ENCODE measurements around the gene BBOF1. TPM values are rescaled to one million over a fixed set of nuclear protein-coding genes. Genes with fewer than 3 reads are reported as not detected.
A peak's percentile ranks its signal among the peaks of the same experiment; 100 is the strongest.

BBOF1 gene
- total RNA-seq, 3 donors from 2014 or later (not counting 1 experiment from before 2014, with no cell fraction given) = 3.1 to 3.6 (median 3.2) TPM

DNA sequence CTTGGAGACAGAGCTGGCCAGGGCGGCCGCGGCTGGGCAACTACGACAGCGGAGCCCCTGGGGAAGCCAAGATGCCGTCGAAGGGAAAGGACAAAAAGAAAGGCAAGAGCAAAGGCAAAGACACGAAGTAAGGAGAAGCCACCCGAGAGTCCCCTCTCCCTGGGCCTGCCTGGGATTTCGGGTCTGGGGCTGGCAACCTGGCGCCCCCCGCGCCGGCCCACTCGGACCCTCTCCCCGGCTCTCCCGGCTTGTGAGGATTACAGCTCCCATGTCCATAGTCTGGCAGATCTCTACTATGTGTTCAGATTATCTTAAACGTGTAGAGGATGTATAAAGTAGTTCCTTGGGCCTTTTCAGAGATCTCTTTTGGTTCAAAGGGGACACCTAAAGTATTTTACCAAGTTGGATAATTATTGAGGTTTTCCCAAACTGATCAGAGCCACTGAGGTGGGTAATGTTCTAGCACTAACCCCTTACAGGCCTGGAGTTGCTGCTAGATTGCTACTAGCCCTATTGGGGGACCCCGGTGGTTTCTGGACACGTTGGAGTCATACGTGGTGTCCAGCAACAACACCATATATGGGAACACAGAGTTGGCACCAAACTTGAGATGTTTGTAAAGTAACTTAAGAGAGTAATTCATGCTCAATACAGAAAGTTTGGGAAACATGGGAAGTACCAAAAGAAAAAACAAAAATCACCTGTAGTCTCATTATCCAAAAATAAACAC is 424 bp downstream of the BBOF1 start:
- no peaks in the 10 kb centered on the region for H3K27me3 Mint-ChIP-seq (ENCODE audit: low read depth in 2 of 2)
- TF ChIP-seq, protein P1, sequence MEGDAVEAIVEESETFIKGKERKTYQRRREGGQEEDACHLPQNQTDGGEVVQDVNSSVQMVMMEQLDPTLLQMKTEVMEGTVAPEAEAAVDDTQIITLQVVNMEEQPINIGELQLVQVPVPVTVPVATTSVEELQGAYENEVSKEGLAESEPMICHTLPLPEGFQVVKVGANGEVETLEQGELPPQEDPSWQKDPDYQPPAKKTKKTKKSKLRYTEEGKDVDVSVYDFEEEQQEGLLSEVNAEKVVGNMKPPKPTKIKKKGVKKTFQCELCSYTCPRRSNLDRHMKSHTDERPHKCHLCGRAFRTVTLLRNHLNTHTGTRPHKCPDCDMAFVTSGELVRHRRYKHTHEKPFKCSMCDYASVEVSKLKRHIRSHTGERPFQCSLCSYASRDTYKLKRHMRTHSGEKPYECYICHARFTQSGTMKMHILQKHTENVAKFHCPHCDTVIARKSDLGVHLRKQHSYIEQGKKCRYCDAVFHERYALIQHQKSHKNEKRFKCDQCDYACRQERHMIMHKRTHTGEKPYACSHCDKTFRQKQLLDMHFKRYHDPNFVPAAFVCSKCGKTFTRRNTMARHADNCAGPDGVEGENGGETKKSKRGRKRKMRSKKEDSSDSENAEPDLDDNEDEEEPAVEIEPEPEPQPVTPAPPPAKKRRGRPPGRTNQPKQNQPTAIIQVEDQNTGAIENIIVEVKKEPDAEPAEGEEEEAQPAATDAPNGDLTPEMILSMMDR (IDR thresholded peaks at IDR 0.05) = no peak

DNA sequence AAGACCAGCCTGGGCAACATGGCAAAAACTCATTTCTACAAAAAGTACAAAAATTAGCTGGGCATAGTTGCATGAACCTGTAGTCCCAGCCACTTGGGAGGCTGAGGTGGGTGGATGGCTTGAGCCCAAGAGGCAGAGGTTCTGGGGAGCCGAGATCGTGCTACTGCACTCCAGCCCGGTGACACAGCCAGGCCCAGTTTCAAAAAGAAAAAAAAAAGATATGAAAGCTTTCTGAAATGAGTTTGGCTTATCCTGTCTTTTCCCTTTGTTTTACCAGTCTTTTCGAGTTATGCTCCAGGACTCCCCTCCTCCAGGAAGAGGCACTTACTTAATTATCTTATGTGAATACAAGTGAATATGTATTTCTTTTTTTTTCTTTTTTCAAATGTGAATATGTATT is 3.2 kb downstream of the BBOF1 start:
- ATAC-seq = no peak
- H3K4me1 Mint-ChIP-seq = peaks cover 18 to 20% of the 10 kb centered on the region in 2 donors
- H3K27me3 Mint-ChIP-seq (ENCODE audit: low read depth in 2 of 2) = no peaks in the 10 kb centered on the region

More for the DNA sequence above, 424 bp downstream of the BBOF1 start:
- Histone ChIP-seq H3K36me3 (ENCODE audit: control insufficient read depth, insufficient read depth, low read length) (no peaks in the 10 kb centered on the region), H3K4me3 (ENCODE audit: low read length) (peak overlapping the region; percentile 73), H3K4me1 (ENCODE audit: control insufficient read depth, insufficient read depth, low read length) (peaks cover 14% of the 10 kb centered on the region), H3K9me3 (ENCODE audit: control insufficient read depth, insufficient read depth, low read length) (no peaks in the 10 kb centered on the region), H3K27ac (ENCODE audit: low read length) (peak overlapping the region; percentile 83), H3K27me3 (ENCODE audit: control insufficient read depth, insufficient read depth, low read length) (no peaks in the 10 kb centered on the region)
- DNase-seq (peak in 1 of 2 donors; percentile 15), ATAC-seq (no peak)
- intact Hi-C loops (cut with micrococcal nuclease) = loop anchor here (2.0 to 10.0 kb wide), 4 partner anchors 65 to 529 kb away; partner anchors contain the start of genes ALDH6A1, COQ6, FAM161B and LIN52
- H3K27ac Mint-ChIP-seq = peak overlapping the region; percentile 88 to 91
- peak overlapping the region; percentile 94 for H3K4me3 Mint-ChIP-seq
- peaks cover 18 to 20% of the 10 kb centered on the region in 2 donors for H3K4me1 Mint-ChIP-seq
- no peaks in the 10 kb centered on the region for H3K36me3 Mint-ChIP-seq
- no peaks in the 10 kb centered on the region for H3K9me3 Mint-ChIP-seq
- 10% methylated on average over 21 of the region's 21 CpGs for WGBS (ENCODE audit: insufficient coverage)

DNA sequence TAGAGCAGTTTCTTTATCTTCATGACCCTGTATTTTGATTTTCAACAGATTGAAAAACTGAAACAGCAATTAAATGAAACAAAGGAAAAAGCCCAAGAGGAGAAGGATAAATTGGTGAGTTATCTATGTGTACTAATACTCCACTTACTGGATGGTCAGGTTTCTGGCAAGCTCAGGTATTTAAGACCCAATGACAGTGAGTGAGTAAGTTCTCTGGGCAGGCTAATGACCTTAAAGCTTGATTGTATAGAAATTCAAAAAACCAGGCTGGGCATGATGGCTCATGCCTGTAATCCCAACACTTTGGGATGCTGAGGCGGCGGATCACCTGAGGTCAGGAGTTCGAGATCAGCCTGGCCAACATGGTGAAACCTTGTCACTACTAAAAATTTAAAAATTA is 10.0 kb downstream of the BBOF1 start:
- 91% methylated on average over 3 of the region's 3 CpGs for WGBS (ENCODE audit: insufficient coverage)
- H3K4me3 Mint-ChIP-seq = no peak overlapping the region
- Histone ChIP-seq H3K4me3 (ENCODE audit: low read length) (no peak overlapping the region), H3K4me1 (ENCODE audit: control insufficient read depth, insufficient read depth, low read length) (no peaks in the 10 kb centered on the region), H3K36me3 (ENCODE audit: control insufficient read depth, insufficient read depth, low read length) (no peaks in the 10 kb centered on the region), H3K27ac (ENCODE audit: low read length) (no peak overlapping the region), H3K9me3 (ENCODE audit: control insufficient read depth, insufficient read depth, low read length) (no peaks in the 10 kb centered on the region), H3K27me3 (ENCODE audit: control insufficient read depth, insufficient read depth, low read length) (no peaks in the 10 kb centered on the region)
- ATAC-seq (no peak), DNase-seq (no peak)
- TF ChIP-seq, protein P1 (IDR thresholded peaks at IDR 0.05) = no peak
- no peaks in the 10 kb centered on the region for H3K4me1 Mint-ChIP-seq
- no peaks in the 10 kb centered on the region for H3K27me3 Mint-ChIP-seq (ENCODE audit: low read depth in 2 of 2)
- H3K27ac Mint-ChIP-seq = no peak overlapping the region
- no peaks in the 10 kb centered on the region for H3K9me3 Mint-ChIP-seq
- intact Hi-C loops (cut with micrococcal nuclease) = no loop called here
- H3K36me3 Mint-ChIP-seq = no peaks in the 10 kb centered on the region

More for the DNA sequence above, 3.2 kb downstream of the BBOF1 start:
- no peak overlapping the region for H3K4me3 ChIP-seq (ENCODE audit: low read length)
- intact Hi-C loops (cut with micrococcal nuclease) = no loop called here
- peaks cover 14% of the 10 kb centered on the region for H3K4me1 ChIP-seq (ENCODE audit: control insufficient read depth, insufficient read depth, low read length)
- no peak overlapping the region for H3K27ac ChIP-seq (ENCODE audit: low read length)
- no peaks in the 10 kb centered on the region for H3K9me3 Mint-ChIP-seq
- no peaks in the 10 kb centered on the region for H3K36me3 ChIP-seq (ENCODE audit: control insufficient read depth, insufficient read depth, low read length)
- H3K27me3 ChIP-seq (ENCODE audit: control insufficient read depth, insufficient read depth, low read length) = no peaks in the 10 kb centered on the region
- TF ChIP-seq, protein P1 (IDR thresholded peaks at IDR 0.05) = no peak
- H3K4me3 Mint-ChIP-seq = no peak overlapping the region
- no peak overlapping the region for H3K27ac Mint-ChIP-seq
- 78% methylated on average over 3 of the region's 4 CpGs for WGBS (ENCODE audit: insufficient coverage)
- H3K36me3 Mint-ChIP-seq = no peaks in the 10 kb centered on the region
- no peaks in the 10 kb centered on the region for H3K9me3 ChIP-seq (ENCODE audit: control insufficient read depth, insufficient read depth, low read length)
- DNase-seq = no peak
